Measurements from ENCODE around the gene DDX39A. TPM values are rescaled to one million over a fixed set of nuclear protein-coding genes. Genes with fewer than 3 reads are reported as not detected.

DDX39A gene
- total and polyA plus RNA-seq, 2 of the 8 experiments (the other 6 are each of a cell fraction or from before 2014, with no cell fraction given) = 139 TPM

- Histone ChIP-seq H2BK15ac (ENCODE audit: low read length) (no peak overlapping the region; the same call in 1 of the 2 replicates), H3K27me3 (replicated peaks in 1 of 4; ENCODE audit: control insufficient read depth in 3 of 4, extremely low read depth in 1 of 4, insufficient read depth in 3 of 4, low read length in 3 of 4) (no peaks in the 10 kb centered on the region), H3K9me3 (ENCODE audit: insufficient read depth in 2 of 2, low read depth in 1 of 2, low read length in 1 of 2) (no peaks in the 10 kb centered on the region), H2AFZ (ENCODE audit: low read length) (peak overlapping the region; percentile 52; the same call in 1 of the 2 replicates), H3K36me3 (ENCODE audit: control insufficient read depth in 2 of 4, insufficient read depth in 4 of 4, low read length in 3 of 4) (peaks cover 38 to 46% (median 43%) of the 10 kb centered on the region in 4 experiments), H2BK5ac (ENCODE audit: low read depth, low read length) (peak overlapping the region; percentile 87), H3K4me3 (ENCODE audit: extremely low read depth in 1 of 4, insufficient read depth in 2 of 4, low read depth in 3 of 4, low read length in 4 of 4) (no peak overlapping the region), H4K91ac (replicated peaks; ENCODE audit: insufficient read length, low read length) (peak overlapping the region; percentile 91), H2BK20ac (ENCODE audit: low read length) (no peak overlapping the region), H3K23me2 (ENCODE audit: low read depth, low read length) (peaks cover 4% of the 10 kb centered on the region; the same call in 1 of the 2 replicates), H3K4me1 (replicated peaks in 1 of 4; ENCODE audit: control insufficient read depth in 3 of 4, insufficient read depth in 4 of 4, low read length in 3 of 4) (peaks cover 0 to 13% (median 5%) of the 10 kb centered on the region in 4 experiments; a peak in 5 of 7 replicates), H4K5ac (ENCODE audit: insufficient read length, low read depth, low read length) (peak overlapping the region; percentile 71), H2AK5ac (ENCODE audit: low read depth, low read length) (no peak overlapping the region), H3K18ac (ENCODE audit: extremely low read depth, low read length) (peak overlapping the region; percentile 95), H3K23ac (ENCODE audit: insufficient read length) (no peak overlapping the region), H3K9ac (replicated peaks in 1 of 4; ENCODE audit: extremely low read depth in 1 of 4, low read depth in 3 of 4, low read length in 3 of 4) (peak overlapping the region in 3 of 4 experiments; percentile 8 to 37 (median 14); a peak in 4 of 7 replicates), H3K4ac (replicated peaks; ENCODE audit: insufficient read length, low read depth, low read length) (no peak overlapping the region), H3K14ac (ENCODE audit: insufficient read length) (no peak overlapping the region), H2BK120ac (replicated peaks; ENCODE audit: low read depth, low read length) (no peak overlapping the region), H3K4me2 (ENCODE audit: insufficient read depth in 1 of 2, low read depth in 2 of 2, low read length in 2 of 2) (peak overlapping the region in 1 of 2 experiments; percentile 49; a peak in 2 of 4 replicates), H4K20me1 (replicated peaks in 1 of 2; ENCODE audit: control insufficient read depth in 1 of 2, insufficient read depth in 2 of 2, low read length in 2 of 2) (peaks cover 6 to 12% of the 10 kb centered on the region in 2 experiments), H3K79me1 (ENCODE audit: low read depth, low read length) (no peaks in the 10 kb centered on the region; the same call in 1 of the 2 replicates), H3K79me2 (ENCODE audit: control insufficient read depth in 1 of 2, insufficient read depth in 2 of 2, low read length in 2 of 2) (peaks cover 0 to 3% of the 10 kb centered on the region in 2 experiments; a peak in 1 of 4 replicates), H2BK12ac (ENCODE audit: low read depth, low read length) (no peak overlapping the region), H4K8ac (ENCODE audit: extremely low read depth, insufficient read depth, low read length) (peak overlapping the region; percentile 95), H3K56ac (replicated peaks; ENCODE audit: insufficient read length, low read depth, low read length) (no peak overlapping the region), H3K27ac (ENCODE audit: low read depth, low read length) (no peak overlapping the region)
- POLR2A ChIA-PET (ENCODE audit: partially characterized antibody) = interaction anchor here (0.7 to 3.9 kb wide), 17 partner anchors 9 to 301 kb away, joined by 3 to 33 read pairs (median 7); partner anchors contain the start of genes ADGRE5, ASF1B and PKN1
- CTCF ChIA-PET (ENCODE audit: partially characterized antibody) = interaction anchor here (0.8 to 9.1 kb wide), 39 partner anchors 8 to 638 kb away, joined by 3 to 114 read pairs (median 5); partner anchors contain the start of gene ADGRE5
- FAIRE-seq (no peak), DNase-seq (ENCODE audit: low read depth in 1 of 2, low spot score in 2 of 2) (no peak)
- 93% methylated on average over 26 of the region's 27 CpGs; no CpG with 5 or more reads in 1 of the 2 experiments for WGBS, 2 experiments (ENCODE audit: extremely low coverage in 1 of 2, insufficient coverage in 1 of 2, insufficient read length in 1 of 2, insufficient replicate concordance in 2 of 2, low coverage in 1 of 2, low lambda C conversion rate in 2 of 2, missing lambda C conversion rate in 1 of 2)
- TF ChIP-seq EP300 (IDR thresholded peaks at IDR 0.05; ENCODE audit: borderline replicate concordance in 1 of 2, low read depth in 2 of 2, low read length in 2 of 2) = no peak
- TF ChIP-seq RFX5 (IDR thresholded peaks at IDR 0.05; ENCODE audit: borderline replicate concordance, low read depth, low read length) = no peak
- TF ChIP-seq KDM5A (IDR thresholded peaks at IDR 0.05; ENCODE audit: low read length) = no peak
- no peak for TF ChIP-seq FOSL1 (IDR thresholded peaks at IDR 0.05; ENCODE audit: insufficient read depth, low read depth, low read length)
- no peak for TF ChIP-seq RNF2 (IDR thresholded peaks at IDR 0.05; ENCODE audit: borderline replicate concordance, low read depth, low read length, missing control alignments, poor library complexity, severe bottlenecking)
- TF ChIP-seq CEBPB (IDR thresholded peaks at IDR 0.05; ENCODE audit: low read depth, low read length) = no peak
Observed at GRCh38 chr19:14406645-14407401, 12.3 kb downstream of the DDX39A start.

Data from H1 (cell line).